Upper lobe of right lung (tissue), 1 donor: Measurements from ENCODE around the gene LTBP2. TPM values are rescaled to one million over a fixed set of nuclear protein-coding genes. Genes with fewer than 3 reads are reported as not detected.

ENCODE experiments used
- ATAC-seq: fragments of 200-7000 bp; cut with Tn5 transposase; one replicate; pipeline ENCODE4 v1.9.1; 2020; ENCODE audit warnings: mild to moderate bottlenecking, moderate library complexity
- DNase-seq: peaks from one replicate; pipeline ENCODE4 v3.0.0-alpha.2; 2020
- H3K27ac ChIP-seq: fragments of 200-600 bp; one replicate; pipeline ENCODE4 v1.8.0; 2022
- H3K27me3 ChIP-seq: fragments of 200-600 bp; one replicate; pipeline ENCODE4 v1.8.0; 2022; ENCODE audit warnings: mild to moderate bottlenecking
- H3K36me3 ChIP-seq: fragments of 200-600 bp; one replicate; pipeline ENCODE4 v1.8.0; 2022
- H3K4me1 ChIP-seq: fragments of 200-600 bp; one replicate; pipeline ENCODE4 v1.8.0; 2022
- H3K4me3 ChIP-seq: fragments of 200-600 bp; one replicate; pipeline ENCODE4 v1.8.0; 2022; ENCODE audit warnings: mild to moderate bottlenecking
- H3K9me3 ChIP-seq: fragments of 200-600 bp; one replicate; pipeline ENCODE4 v1.8.0; 2022
- intact Hi-C: fragments of 100-400 bp; cut with DNase I; formaldehyde crosslinking; loops from one replicate; pipeline ENCODE4 v1.11.0; 2022
- total RNA-seq: library from RNA; stranded (reverse); fragmentation: NEBNext Ultra II Directional; extraction: Animal tissue kit (Norgen Biotek cat#: 25700); gene quantifications from one replicate; pipeline ENCODE4 v1.2.1, GENCODE V29; 2021
- TF ChIP-seq, protein P1 (sequence below): fragments of 200-600 bp; IDR thresholded peaks from one replicate; pipeline ENCODE4 v1.8.0; 2022; ENCODE audit warnings: antibody characterized with exemption
- donor health status: DM: no; HTN: yes; CAD: no; lungs with severe emphysema.

The LTBP2 gene
- total RNA-seq, 1 donor from 2014 or later: 117 TPM

DNA sequence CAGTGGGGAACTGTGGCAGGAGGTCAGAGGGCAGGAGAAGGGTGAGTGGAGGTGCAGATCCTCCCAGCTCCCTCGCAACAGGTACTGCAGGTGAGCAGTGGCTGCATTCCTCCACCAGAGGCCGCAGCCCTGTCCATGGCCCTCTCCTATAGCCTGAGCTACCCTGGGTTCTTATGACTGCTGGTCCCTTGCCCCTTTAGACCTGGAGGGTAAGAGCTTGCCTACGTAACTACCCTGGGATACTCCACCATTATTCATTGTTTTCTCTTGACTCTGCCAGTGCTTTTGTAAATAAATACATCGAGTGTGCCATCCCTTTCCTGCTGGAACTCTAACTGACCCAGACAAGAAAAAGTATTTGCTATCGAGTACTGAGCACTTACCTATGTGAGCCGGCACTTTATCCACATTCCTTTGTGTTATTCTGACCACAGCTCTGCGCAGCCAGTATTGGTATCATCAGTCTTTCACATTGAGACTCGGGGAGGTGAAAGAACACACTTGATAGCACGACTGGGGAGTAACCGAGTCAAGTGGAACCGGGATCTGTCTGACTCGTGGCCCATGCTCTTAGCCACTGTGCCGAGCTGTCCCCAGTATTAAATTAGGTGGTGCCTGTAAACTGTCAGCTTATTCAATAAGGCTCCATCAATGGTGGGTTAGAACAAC is 38.5 kb downstream of the LTBP2 start:
- no peaks in the 10 kb centered on the region for H3K36me3 ChIP-seq
- H3K27ac ChIP-seq: peak overlapping the region; percentile 77
- no peaks in the 10 kb centered on the region for H3K27me3 ChIP-seq
- intact Hi-C loops: no loop called here
- H3K9me3 ChIP-seq: no peaks in the 10 kb centered on the region
- TF ChIP-seq, protein P1, sequence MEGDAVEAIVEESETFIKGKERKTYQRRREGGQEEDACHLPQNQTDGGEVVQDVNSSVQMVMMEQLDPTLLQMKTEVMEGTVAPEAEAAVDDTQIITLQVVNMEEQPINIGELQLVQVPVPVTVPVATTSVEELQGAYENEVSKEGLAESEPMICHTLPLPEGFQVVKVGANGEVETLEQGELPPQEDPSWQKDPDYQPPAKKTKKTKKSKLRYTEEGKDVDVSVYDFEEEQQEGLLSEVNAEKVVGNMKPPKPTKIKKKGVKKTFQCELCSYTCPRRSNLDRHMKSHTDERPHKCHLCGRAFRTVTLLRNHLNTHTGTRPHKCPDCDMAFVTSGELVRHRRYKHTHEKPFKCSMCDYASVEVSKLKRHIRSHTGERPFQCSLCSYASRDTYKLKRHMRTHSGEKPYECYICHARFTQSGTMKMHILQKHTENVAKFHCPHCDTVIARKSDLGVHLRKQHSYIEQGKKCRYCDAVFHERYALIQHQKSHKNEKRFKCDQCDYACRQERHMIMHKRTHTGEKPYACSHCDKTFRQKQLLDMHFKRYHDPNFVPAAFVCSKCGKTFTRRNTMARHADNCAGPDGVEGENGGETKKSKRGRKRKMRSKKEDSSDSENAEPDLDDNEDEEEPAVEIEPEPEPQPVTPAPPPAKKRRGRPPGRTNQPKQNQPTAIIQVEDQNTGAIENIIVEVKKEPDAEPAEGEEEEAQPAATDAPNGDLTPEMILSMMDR: no peak
- no peak for DNase-seq
- peaks cover 63% of the 10 kb centered on the region for H3K4me1 ChIP-seq
- ATAC-seq: peak; percentile 29
- H3K4me3 ChIP-seq: no peak overlapping the region

DNA sequence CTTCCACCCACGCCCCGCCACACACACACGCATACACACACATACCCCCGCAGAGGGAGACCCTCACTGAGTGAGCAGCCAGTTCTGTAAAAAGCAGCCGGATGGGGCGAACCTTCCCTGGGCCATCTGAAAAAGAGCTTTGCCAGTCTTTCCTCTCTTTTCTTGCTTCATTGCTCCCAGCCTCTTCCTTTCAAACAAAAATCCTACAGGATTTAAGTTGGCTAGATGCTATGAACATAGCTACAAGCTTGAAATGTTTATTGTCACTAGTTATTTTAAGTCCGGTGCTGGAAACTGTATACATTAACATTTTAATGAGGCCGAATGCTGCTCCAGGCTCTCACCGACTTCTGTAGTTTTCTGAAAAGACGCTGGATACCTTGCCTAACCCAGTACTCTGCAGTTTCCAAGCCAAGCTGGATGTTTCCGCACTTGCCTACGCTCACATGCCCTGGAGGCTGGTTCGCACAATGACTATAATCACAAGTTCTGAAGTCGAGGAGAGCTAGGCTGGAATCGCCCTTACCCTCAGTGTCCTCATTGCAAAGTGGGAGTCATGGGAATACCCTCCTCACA is 39.2 kb downstream of the LTBP2 start:
- no peak for DNase-seq
- TF ChIP-seq, protein P1: no peak
- H3K4me3 ChIP-seq: no peak overlapping the region
- no peaks in the 10 kb centered on the region for H3K9me3 ChIP-seq
- ATAC-seq: no peak
- no peaks in the 10 kb centered on the region for H3K36me3 ChIP-seq
- H3K27me3 ChIP-seq: no peaks in the 10 kb centered on the region
- H3K27ac ChIP-seq: peak overlapping the region; percentile 77
- intact Hi-C loops: no loop called here
- peaks cover 69% of the 10 kb centered on the region for H3K4me1 ChIP-seq

DNA sequence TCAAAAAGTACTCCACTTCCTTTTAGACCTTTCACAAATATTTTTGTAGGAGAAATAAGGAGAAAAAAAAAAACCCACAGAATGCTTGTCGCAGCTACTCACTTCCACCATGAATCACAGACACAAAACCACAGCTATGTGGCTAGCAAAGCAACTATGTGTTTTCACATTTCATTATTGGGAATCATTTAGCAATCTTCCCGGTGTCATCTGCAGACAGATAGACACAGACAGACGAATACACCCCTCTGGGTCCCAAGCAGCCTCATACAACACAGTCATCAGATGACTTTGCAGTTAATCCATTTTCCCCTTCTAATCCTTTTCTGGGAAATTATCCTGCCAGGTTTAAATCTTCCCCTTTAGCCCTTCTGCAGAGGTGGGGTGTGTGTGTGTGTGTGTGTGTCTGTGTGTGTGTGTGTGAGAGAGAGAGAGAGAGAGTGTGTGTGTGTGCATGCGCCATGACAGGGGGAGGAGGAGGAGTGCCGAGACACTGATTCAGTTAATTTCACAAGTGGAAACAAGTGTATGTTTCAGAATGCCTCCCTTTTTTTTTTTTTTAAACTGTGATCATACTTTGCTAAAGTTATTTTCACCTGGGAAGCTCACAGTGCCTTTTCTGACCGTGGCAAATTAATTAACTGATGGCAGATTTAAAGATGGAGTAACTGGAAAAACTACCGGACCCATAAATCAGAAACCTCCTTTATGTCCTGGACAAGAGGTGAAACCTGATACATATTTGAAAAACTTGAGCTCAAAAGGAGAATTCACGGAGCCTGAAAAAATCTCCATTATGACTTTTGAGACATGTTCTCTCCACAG is 39.9 kb downstream of the LTBP2 start:
- peak; percentile 57 for ATAC-seq
- Histone ChIP-seq H3K4me3 (no peak overlapping the region), H3K36me3 (no peaks in the 10 kb centered on the region), H3K27me3 (no peaks in the 10 kb centered on the region), H3K9me3 (no peaks in the 10 kb centered on the region), H3K27ac (peak overlapping the region; percentile 77), H3K4me1 (peaks cover 69% of the 10 kb centered on the region)
- DNase-seq: no peak
- TF ChIP-seq, protein P1: no peak
- intact Hi-C loops: no loop called here

DNA sequence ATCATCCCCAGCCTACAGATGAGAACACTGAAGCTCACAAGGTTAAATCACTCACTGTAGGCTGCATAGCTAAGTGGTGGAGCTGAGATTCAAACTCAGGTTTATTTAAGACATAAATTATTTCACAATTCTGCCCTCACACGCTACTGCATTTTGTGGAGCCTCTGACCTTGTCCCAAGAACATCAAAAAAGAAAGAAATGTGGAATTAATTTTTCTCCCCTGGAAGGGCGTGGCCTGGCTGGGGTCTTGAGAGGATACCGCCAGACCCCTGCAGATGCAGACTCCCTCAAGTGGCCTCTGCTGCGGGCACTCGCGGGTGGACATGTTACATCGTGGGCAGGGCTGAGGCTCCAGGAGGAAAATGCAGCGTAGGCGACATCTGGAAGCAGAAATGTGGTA is 40.6 kb downstream of the LTBP2 start:
- TF ChIP-seq, protein P1: no peak
- intact Hi-C loops: no loop called here
- H3K9me3 ChIP-seq: no peaks in the 10 kb centered on the region
- peaks cover 65% of the 10 kb centered on the region for H3K4me1 ChIP-seq
- ATAC-seq: peak; percentile 4
- no peak for DNase-seq
- H3K36me3 ChIP-seq: no peaks in the 10 kb centered on the region
- no peak overlapping the region for H3K4me3 ChIP-seq
- no peaks in the 10 kb centered on the region for H3K27me3 ChIP-seq
- peak overlapping the region; percentile 77 for H3K27ac ChIP-seq

DNA sequence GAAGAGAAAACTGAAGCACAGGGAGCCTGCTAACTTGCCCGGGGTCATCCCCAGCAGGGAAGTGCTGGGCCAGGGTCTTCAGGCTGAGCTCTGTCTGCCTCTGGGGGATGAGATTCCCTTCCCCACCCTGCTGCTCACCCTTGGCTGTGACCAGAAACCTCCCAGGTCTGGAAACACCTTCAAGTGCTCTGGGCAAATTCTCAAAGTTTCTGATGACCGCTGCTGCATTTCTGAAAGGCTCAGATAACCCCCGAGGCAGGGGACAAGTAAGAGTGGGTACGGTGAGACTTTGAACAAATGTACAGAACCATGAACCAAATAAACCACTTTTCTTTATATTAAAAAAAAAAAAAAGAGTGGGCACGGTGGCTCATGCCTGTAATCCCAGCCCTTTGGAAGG is 41.3 kb downstream of the LTBP2 start:
- peak overlapping the region; percentile 77 for H3K27ac ChIP-seq
- TF ChIP-seq, protein P1: no peak
- intact Hi-C loops: no loop called here
- DNase-seq (no peak), ATAC-seq (no peak)
- no peaks in the 10 kb centered on the region for H3K27me3 ChIP-seq
- no peaks in the 10 kb centered on the region for H3K36me3 ChIP-seq
- H3K4me3 ChIP-seq: no peak overlapping the region
- H3K4me1 ChIP-seq: peaks cover 60% of the 10 kb centered on the region
- no peaks in the 10 kb centered on the region for H3K9me3 ChIP-seq
